Suprapubic skin (tissue), 3 donors: Measurements from ENCODE around the gene ASXL3.

ENCODE experiments used
- POLR2A ChIP-seq, 2 donors: fragments of 450-650 bp; IDR thresholded peaks; one replicate each; pipeline ENCODE4 v1.6.1; 2017; ENCODE audit warnings: antibody characterized with exemption in 2 of 2, mild to moderate bottlenecking in 2 of 2, moderate library complexity in 2 of 2
- TF ChIP-seq, protein P1 (sequence below), 2 donors: fragments of 200-600 bp in 1 of 2; fragments of 450-650 bp in 1 of 2; sonication (generic) in 1 of 2; IDR thresholded peaks; one replicate each; pipeline ENCODE4 v1.5.1; 2016 to 2019; ENCODE audit warnings: antibody characterized with exemption in 2 of 2, mild to moderate bottlenecking in 1 of 2, moderate library complexity in 1 of 2

DNA sequence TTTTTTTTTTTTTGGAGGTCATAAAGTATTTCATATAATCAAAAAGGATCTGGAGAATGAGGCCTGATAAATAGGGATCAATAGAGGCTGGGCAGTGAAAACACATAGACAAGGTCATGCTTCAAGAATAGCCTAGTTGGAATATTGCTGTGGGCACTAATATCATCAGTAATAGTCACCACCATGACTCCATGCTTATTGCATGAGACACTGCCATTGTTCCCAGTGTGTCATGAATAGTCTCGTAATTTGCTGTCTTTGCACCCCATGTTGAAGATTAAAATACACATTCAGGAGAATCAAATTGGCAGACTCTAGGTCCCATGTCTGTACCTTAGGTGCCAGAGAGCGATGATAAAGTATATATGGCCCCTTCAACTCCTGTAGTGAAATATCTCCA, 10.3 kb downstream of the ASXL3 start:
- TF ChIP-seq, protein P1, sequence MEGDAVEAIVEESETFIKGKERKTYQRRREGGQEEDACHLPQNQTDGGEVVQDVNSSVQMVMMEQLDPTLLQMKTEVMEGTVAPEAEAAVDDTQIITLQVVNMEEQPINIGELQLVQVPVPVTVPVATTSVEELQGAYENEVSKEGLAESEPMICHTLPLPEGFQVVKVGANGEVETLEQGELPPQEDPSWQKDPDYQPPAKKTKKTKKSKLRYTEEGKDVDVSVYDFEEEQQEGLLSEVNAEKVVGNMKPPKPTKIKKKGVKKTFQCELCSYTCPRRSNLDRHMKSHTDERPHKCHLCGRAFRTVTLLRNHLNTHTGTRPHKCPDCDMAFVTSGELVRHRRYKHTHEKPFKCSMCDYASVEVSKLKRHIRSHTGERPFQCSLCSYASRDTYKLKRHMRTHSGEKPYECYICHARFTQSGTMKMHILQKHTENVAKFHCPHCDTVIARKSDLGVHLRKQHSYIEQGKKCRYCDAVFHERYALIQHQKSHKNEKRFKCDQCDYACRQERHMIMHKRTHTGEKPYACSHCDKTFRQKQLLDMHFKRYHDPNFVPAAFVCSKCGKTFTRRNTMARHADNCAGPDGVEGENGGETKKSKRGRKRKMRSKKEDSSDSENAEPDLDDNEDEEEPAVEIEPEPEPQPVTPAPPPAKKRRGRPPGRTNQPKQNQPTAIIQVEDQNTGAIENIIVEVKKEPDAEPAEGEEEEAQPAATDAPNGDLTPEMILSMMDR (IDR thresholded peaks at IDR 0.05): no peak
- TF ChIP-seq POLR2A (IDR thresholded peaks at IDR 0.05): no peak
